ENCODE results near the gene SDK1. TPM values are rescaled to one million over a fixed set of nuclear protein-coding genes. Genes with fewer than 3 reads are reported as not detected.

SDK1 gene
- total RNA-seq, 1 donor from 2014 or later = 10.9 TPM

DNA sequence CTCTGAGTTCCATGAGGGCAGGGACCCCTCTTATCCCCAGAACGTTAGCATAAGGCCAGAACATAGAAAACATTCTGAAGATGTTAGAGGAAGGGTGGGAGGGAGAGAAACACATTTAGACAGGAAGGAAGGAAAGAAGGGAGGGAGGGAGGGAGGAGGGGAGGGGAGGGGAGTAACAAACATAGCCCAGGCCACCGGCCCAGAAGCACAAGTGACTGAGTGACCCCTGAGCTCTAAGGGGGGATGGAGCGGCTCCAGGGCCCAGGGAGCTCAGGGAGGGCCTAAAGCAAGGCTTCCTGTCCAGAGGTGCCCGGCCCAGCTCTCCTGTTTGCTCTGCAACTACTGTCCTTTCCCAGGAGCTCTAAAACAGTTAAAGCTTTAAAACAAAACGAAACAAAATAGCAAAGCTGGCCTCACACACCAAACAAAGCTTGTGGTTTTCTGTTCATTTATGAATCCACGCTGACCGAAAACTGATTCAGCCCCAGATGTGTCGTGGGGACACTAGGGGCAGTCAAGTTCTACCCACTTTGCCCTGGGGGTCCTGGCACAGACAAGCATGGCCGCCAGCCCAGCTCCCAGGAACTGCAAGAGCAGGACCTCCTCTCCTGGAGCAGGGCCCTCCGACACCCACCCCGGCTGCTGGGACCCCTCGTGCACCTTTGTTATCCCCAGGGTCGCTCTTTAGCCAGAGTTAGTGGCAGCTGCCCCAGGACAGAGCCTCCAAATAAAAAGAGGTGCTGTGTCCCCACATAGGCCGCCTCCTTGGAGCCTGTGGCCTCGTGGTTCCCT lies 884.9 kb downstream of the SDK1 start:
- Mint-ChIP-seq H3K4me3 (ENCODE audit: unreplicated experiment) (no peak overlapping the region), H3K27me3 (ENCODE audit: low read depth) (no peaks in the 10 kb centered on the region), H3K27ac (ENCODE audit: unreplicated experiment) (no peak overlapping the region), H3K4me1 (ENCODE audit: low read depth) (no peaks in the 10 kb centered on the region), H3K9me3 (ENCODE audit: low read depth) (peaks cover 4% of the 10 kb centered on the region), H3K36me3 (ENCODE audit: low read depth) (peaks cover 7% of the 10 kb centered on the region)
- TF ChIP-seq, protein P1, sequence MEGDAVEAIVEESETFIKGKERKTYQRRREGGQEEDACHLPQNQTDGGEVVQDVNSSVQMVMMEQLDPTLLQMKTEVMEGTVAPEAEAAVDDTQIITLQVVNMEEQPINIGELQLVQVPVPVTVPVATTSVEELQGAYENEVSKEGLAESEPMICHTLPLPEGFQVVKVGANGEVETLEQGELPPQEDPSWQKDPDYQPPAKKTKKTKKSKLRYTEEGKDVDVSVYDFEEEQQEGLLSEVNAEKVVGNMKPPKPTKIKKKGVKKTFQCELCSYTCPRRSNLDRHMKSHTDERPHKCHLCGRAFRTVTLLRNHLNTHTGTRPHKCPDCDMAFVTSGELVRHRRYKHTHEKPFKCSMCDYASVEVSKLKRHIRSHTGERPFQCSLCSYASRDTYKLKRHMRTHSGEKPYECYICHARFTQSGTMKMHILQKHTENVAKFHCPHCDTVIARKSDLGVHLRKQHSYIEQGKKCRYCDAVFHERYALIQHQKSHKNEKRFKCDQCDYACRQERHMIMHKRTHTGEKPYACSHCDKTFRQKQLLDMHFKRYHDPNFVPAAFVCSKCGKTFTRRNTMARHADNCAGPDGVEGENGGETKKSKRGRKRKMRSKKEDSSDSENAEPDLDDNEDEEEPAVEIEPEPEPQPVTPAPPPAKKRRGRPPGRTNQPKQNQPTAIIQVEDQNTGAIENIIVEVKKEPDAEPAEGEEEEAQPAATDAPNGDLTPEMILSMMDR (IDR thresholded peaks at IDR 0.05) = no peak
- no peak for DNase-seq (ENCODE audit: low spot score)

DNA sequence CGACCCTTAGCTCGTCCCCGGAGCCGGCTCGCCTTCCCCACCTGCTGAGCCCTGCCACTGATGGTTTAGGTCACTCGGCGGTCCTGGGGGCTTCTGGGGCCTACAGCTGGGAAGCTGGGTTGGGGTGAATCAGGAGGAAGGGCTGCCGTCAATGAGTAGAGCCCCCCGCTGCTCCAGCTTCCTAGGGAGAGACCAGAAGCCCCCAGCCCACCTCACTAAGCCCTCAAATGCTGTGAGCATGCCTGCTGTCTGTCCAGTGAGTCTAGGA lies 885.4 kb downstream of the SDK1 start:
- DNase-seq (ENCODE audit: low spot score) = no peak
- Mint-ChIP-seq H3K4me3 (ENCODE audit: unreplicated experiment) (no peak overlapping the region), H3K27ac (ENCODE audit: unreplicated experiment) (no peak overlapping the region), H3K4me1 (ENCODE audit: low read depth) (no peaks in the 10 kb centered on the region), H3K27me3 (ENCODE audit: low read depth) (no peaks in the 10 kb centered on the region), H3K9me3 (ENCODE audit: low read depth) (peaks cover 4% of the 10 kb centered on the region), H3K36me3 (ENCODE audit: low read depth) (peaks cover 7% of the 10 kb centered on the region)
- TF ChIP-seq, protein P1 (IDR thresholded peaks at IDR 0.05) = no peak

DNA sequence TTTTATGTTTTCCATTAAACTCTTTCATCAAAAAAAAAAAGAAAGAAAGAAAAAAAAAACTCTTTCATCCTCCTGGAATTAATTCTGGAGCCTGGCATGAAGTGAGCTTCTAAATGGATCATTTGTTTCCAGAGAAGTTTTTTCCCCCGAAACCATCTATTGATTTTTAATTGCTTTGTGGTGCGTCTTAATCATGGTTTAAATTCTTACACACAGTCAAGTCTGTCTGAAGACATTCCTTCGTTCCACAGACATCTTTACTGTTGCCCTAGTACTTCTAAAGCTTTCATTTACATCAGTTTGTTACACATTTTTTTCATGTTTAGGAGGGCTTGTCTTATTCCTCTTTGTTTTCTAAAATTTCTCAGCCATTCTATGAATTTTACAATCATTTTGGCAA lies 887.6 kb downstream of the SDK1 start:
- no peaks in the 10 kb centered on the region for H3K27me3 Mint-ChIP-seq (ENCODE audit: low read depth)
- H3K4me3 Mint-ChIP-seq (ENCODE audit: unreplicated experiment) = no peak overlapping the region
- peaks cover 4% of the 10 kb centered on the region for H3K9me3 Mint-ChIP-seq (ENCODE audit: low read depth)
- peaks cover 5% of the 10 kb centered on the region for H3K36me3 Mint-ChIP-seq (ENCODE audit: low read depth)
- no peaks in the 10 kb centered on the region for H3K4me1 Mint-ChIP-seq (ENCODE audit: low read depth)
- TF ChIP-seq, protein P1 (IDR thresholded peaks at IDR 0.05) = no peak
- no peak for DNase-seq (ENCODE audit: low spot score)
- H3K27ac Mint-ChIP-seq (ENCODE audit: unreplicated experiment) = no peak overlapping the region

DNA sequence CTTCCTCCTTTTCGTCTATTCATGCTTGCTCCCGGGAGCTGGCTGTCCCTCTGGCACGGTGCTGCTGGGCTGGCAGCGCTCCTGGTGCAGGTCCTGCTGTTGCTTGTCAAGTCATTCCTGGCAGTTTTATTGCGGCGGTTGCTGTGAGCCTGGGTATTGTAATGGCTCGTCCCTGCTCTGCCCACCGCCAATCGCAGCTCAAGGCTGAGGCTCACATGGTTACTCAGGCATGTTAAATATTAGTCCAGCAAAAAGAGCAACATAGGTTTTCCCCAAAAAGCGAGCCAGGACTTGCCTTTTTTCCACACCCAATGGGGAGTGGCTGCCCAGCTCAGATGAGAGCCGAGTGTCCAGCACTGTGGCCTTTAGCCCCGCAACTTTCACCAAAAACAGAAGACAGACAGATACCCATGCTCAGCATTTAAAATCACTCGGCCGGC lies 888.1 kb downstream of the SDK1 start:
- no peak for DNase-seq (ENCODE audit: low spot score)
- no peaks in the 10 kb centered on the region for H3K27me3 Mint-ChIP-seq (ENCODE audit: low read depth)
- TF ChIP-seq, protein P1 (IDR thresholded peaks at IDR 0.05) = no peak
- H3K36me3 Mint-ChIP-seq (ENCODE audit: low read depth) = peaks cover 5% of the 10 kb centered on the region
- H3K4me3 Mint-ChIP-seq (ENCODE audit: unreplicated experiment) = no peak overlapping the region
- no peak overlapping the region for H3K27ac Mint-ChIP-seq (ENCODE audit: unreplicated experiment)
- no peaks in the 10 kb centered on the region for H3K4me1 Mint-ChIP-seq (ENCODE audit: low read depth)
- peaks cover 4% of the 10 kb centered on the region for H3K9me3 Mint-ChIP-seq (ENCODE audit: low read depth)

DNA sequence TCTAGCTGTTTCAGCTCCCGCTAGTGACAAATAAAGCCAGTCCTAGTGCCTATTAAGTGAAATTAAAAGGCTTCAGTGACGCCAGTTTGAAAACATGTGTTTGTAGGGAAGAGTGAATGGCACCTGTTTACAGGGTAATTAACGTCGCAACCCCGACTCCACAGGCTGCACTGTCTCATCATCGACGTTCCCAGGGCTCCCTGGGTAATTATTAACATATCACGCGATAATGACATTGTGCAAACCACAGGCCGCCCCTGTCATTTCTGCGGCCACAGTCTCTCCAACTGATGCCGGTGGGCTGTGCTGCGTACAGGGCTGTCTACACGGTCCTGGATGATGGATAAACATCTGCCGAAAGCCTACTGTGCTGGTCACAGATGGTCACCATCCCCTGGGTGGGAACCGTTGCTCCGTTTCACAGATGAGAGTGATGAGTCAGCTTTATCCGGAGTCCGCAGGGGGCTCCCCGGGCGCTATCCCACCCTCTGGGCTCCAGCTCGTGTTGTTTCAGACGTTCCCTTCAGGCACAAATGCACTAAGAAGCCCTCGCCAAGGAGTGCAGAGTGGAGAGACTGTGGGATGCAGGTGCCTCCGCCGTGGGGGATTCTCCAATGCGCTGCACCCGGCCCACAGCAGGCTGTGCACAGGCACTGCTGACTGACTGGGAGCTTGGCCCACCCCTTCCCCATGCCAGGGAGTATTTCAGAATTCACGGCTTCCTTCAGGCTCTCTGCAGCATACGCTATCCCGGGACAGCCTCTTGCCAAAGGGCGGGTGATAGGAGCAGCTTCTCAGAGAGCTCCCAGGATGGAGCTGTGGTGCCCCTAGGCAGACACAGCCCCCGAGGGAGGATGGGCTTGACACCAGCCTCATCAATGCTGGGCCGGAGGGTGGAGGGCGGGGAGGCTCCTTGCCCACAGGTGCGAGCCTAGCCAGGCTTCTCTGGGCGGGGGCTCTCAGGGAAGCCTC lies 889.2 kb downstream of the SDK1 start:
- TF ChIP-seq, protein P1 (IDR thresholded peaks at IDR 0.05) = no peak
- Mint-ChIP-seq H3K27ac (ENCODE audit: unreplicated experiment) (no peak overlapping the region), H3K36me3 (ENCODE audit: low read depth) (peaks cover 3% of the 10 kb centered on the region), H3K9me3 (ENCODE audit: low read depth) (peaks cover 4% of the 10 kb centered on the region), H3K27me3 (ENCODE audit: low read depth) (no peaks in the 10 kb centered on the region), H3K4me3 (ENCODE audit: unreplicated experiment) (no peak overlapping the region), H3K4me1 (ENCODE audit: low read depth) (no peaks in the 10 kb centered on the region)
- no peak for DNase-seq (ENCODE audit: low spot score)

All from chondrocyte (in vitro differentiated cells).